Vagina (tissue), 2 donors: ENCODE data around the gene HMSD.
"Not testable (repeated sequence)": the region's sequence is repeated elsewhere in the genome, so short reads cannot be mapped to it uniquely, and the experiment has no call there.

Experiments
- CTCF ChIP-seq, 3 experiments: fragments of 450-650 bp in 2 of 3; fragments of 200-600 bp in 1 of 3; sonication (generic) in 1 of 3; IDR thresholded peaks; one replicate each; pipeline ENCODE4 v1.5.1; 2017 to 2019; ENCODE audit warnings: antibody characterized with exemption in 3 of 3, mild to moderate bottlenecking in 2 of 3, moderate library complexity in 2 of 3
- POLR2AphosphoS5 ChIP-seq, 2 donors: sonication (generic); formaldehyde crosslinking; IDR thresholded peaks; one replicate each; pipeline ENCODE4 v1.9.0; 2017; ENCODE audit warnings: antibody characterized with exemption in 2 of 2, mild to moderate bottlenecking in 2 of 2, low read depth in 1 of 2; ENCODE audit not compliant: insufficient read depth in 1 of 2

GRCh38 chr18:63929369-63929768, 19.7 kb upstream of the HMSD start:
- not testable (repeated sequence) for TF ChIP-seq CTCF (IDR thresholded peaks at IDR 0.05); POLR2AphosphoS5 (IDR thresholded peaks at IDR 0.05; ENCODE audit: insufficient read depth in 1 of 2, low read depth in 1 of 2)
